Heart left ventricle (tissue), 16 donors: ENCODE data around the gene ERBIN. TPM values are rescaled to one million over a fixed set of nuclear protein-coding genes. Genes with fewer than 3 reads are reported as not detected.

Experiments used
- ATAC-seq, 4 donors: fragments of 200-7000 bp; cut with Tn5 transposase; one replicate each; pipeline ENCODE4 v1.9.1; 2020 to 2022; ENCODE audit warnings: moderate library complexity in 4 of 4, mild to moderate bottlenecking in 3 of 4, moderate number of reproducible peaks in 1 of 4
- DNase-seq, 5 donors: peaks; one replicate each; pipeline ENCODE4 v3.0.0-alpha.2; 2020
- H3K27ac ChIP-seq, 12 donors: fragments of 200-600 bp; sonication (generic) in 4 of 12; one replicate each; pipeline versions ENCODE4 v1.5.0 to v1.8.0; 2016 to 2022; ENCODE audit warnings: mild to moderate bottlenecking in 2 of 12
- H3K27me3 ChIP-seq, 9 donors: fragments of 200-600 bp; sonication (generic) in 2 of 9; one replicate each; pipeline versions ENCODE4 v1.5.1 to v1.8.0; 2016 to 2022; ENCODE audit warnings: mild to moderate bottlenecking in 3 of 9
- H3K36me3 ChIP-seq, 9 donors: fragments of 200-600 bp; sonication (generic) in 2 of 9; one replicate each; pipeline versions ENCODE4 v1.5.0 to v1.8.0; 2018 to 2022; ENCODE audit warnings: mild to moderate bottlenecking in 2 of 9
- H3K4me1 ChIP-seq, 12 donors: fragments of 200-600 bp; sonication (generic) in 4 of 12; one replicate each; pipeline versions ENCODE4 v1.5.0 to v1.8.0; 2016 to 2022; ENCODE audit warnings: mild to moderate bottlenecking in 3 of 12
- H3K4me3 ChIP-seq, 12 donors: fragments of 200-600 bp; sonication (generic) in 4 of 12; one replicate each; pipeline versions ENCODE4 v1.5.0 to v1.8.0; 2017 to 2022; ENCODE audit warnings: mild to moderate bottlenecking in 9 of 12, moderate library complexity in 4 of 12
- H3K9me3 ChIP-seq, 12 donors: fragments of 200-600 bp; sonication (generic) in 4 of 12; one replicate each; pipeline versions ENCODE4 v1.5.0 to v1.8.0; 2016 to 2022; ENCODE audit warnings: mild to moderate bottlenecking in 1 of 12
- POLR2A ChIP-seq, 2 donors: fragments of 450-650 bp; IDR thresholded peaks; one replicate each; pipeline ENCODE4 v1.6.1; 2017; ENCODE audit warnings: antibody characterized with exemption in 2 of 2, mild to moderate bottlenecking in 2 of 2, moderate library complexity in 2 of 2
- WGBS, 4 donors: extraction: QIAGEN DNeasy Blood & Tissue Kit in 2 of 4; methylation state at CpG; one replicate each; pipeline versions ENCODE4 v1.1.5 to v1.1.7; 2013 to 2018; 5-methylcytosine and 5-hydroxymethylcytosine counted together
- intact Hi-C, 10 donors: fragments of 100-400 bp; cut with DNase I; formaldehyde crosslinking; loops; one replicate each; pipeline versions ENCODE4 v1.11.1 to v1.14.2; 2022
- polyA plus RNA-seq, 2 donors: library from polyadenylated mRNA; stranded (reverse); fragments of 200-250 nt; gene quantifications; one replicate each; pipeline ENCODE4 v1.2.3, GENCODE V29; 2013
- total RNA-seq, 9 donors: library from RNA; depleted of rRNA in 2 of 9; stranded (reverse); fragments of >200 nt in 2 of 9; fragmentation: NEBNext Ultra II Directional in 3 of 9; extraction: Animal tissue kit (Norgen Biotek cat#: 25700) in 3 of 9; gene quantifications; one replicate each; pipeline versions ENCODE4 v1.1.0 to v1.2.4, GENCODE V29; 2016 to 2023
- TF ChIP-seq, protein P1 (sequence below), 12 donors: fragments of 200-600 bp; sonication (generic) in 4 of 12; IDR thresholded peaks; one replicate each; pipeline versions ENCODE4 v1.5.0 to v1.8.0; 2018 to 2022; ENCODE audit warnings: antibody characterized with exemption in 12 of 12, mild to moderate bottlenecking in 5 of 12
- donor health status: ischemic (EF 13 %, LVEDD 7.1; RV severe dilation, severe dysfunction).
- donor health status: healthy with polysubstance abuse.
- donor health status: DM: no; HTN: yes; CAD: no.
- donor health status: DM: no; HTN: no; CAD: no.
- donor health status: ischemic (EF 25% LVEDD 6.9; RV normal size, moderate dysfunction).
- donor health status: ischemic (EF 25% LVEDD 5.7; RV mildly dilated, moderate dysfunction).
- donor health status: healthy.
- donor health status: DM: yes; HTN: yes; CAD: no.
- donor health status: ischemic (EF 35%, LVEDD 5.7; RV mildly dilated, moderate dysfunction).
- donor health status: nonischemic (EF 11% LVEDD 7.7; RV severe dilation, severe dysfunction).
- donor health status: DM: yes; HTN: yes; CAD: no.
- donor health status: PGD.
- donor health status: ischemic (EF 29% LVEDD 5.4; RV normal size, mild dysfunction).
- donor health status: nonischemic (EF 23%, LVEDD 6.1; RV moderate dilation, normal function).

ERBIN gene
- total and polyA plus RNA-seq, 11 donors = 6.7 to 59.1 (median 37.5) TPM

DNA sequence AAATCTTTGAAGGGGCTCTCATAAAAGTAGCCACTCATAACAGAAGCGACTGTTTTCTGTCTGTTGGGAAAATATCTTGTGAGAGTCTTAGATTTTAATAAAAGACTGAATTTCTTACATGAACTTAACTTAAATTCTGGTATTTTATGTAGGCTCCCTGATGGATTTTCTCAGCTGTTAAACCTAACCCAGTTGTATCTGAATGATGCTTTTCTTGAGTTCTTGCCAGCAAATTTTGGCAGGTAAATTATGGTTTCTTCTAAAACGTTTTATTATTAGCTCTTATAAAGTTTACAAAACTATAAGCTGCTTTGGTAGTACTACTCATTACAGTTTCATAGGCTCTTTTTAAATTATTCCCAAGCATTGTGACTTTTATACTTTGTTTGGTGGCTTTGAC, 87.0 kb downstream of the ERBIN start:
- intact Hi-C loops = loop anchor here in 2 of 10 donors (5.0 to 10.0 kb wide), 2 partner anchors 86 to 89 kb away; partner anchors contain the start of gene ERBIN (in 2 of the 2)
- Histone ChIP-seq H3K9me3 (peaks cover 0 to 5% (median 0%) of the 10 kb centered on the region in 12 donors), H3K4me3 (no peak overlapping the region), H3K36me3 (peaks cover 0 to 46% (median 36%) of the 10 kb centered on the region in 9 donors), H3K27ac (no peak overlapping the region), H3K27me3 (no peaks in the 10 kb centered on the region), H3K4me1 (peaks cover 0 to 9% (median 0%) of the 10 kb centered on the region in 12 donors)
- DNase-seq = no peak
- ATAC-seq = no peak
- TF ChIP-seq, protein P1, sequence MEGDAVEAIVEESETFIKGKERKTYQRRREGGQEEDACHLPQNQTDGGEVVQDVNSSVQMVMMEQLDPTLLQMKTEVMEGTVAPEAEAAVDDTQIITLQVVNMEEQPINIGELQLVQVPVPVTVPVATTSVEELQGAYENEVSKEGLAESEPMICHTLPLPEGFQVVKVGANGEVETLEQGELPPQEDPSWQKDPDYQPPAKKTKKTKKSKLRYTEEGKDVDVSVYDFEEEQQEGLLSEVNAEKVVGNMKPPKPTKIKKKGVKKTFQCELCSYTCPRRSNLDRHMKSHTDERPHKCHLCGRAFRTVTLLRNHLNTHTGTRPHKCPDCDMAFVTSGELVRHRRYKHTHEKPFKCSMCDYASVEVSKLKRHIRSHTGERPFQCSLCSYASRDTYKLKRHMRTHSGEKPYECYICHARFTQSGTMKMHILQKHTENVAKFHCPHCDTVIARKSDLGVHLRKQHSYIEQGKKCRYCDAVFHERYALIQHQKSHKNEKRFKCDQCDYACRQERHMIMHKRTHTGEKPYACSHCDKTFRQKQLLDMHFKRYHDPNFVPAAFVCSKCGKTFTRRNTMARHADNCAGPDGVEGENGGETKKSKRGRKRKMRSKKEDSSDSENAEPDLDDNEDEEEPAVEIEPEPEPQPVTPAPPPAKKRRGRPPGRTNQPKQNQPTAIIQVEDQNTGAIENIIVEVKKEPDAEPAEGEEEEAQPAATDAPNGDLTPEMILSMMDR (IDR thresholded peaks at IDR 0.05) = no peak
- no peak for TF ChIP-seq POLR2A (IDR thresholded peaks at IDR 0.05)
- 40 to 56% (median 46%) methylated on average over 2 of the region's 2 CpGs for WGBS, 4 donors

DNA sequence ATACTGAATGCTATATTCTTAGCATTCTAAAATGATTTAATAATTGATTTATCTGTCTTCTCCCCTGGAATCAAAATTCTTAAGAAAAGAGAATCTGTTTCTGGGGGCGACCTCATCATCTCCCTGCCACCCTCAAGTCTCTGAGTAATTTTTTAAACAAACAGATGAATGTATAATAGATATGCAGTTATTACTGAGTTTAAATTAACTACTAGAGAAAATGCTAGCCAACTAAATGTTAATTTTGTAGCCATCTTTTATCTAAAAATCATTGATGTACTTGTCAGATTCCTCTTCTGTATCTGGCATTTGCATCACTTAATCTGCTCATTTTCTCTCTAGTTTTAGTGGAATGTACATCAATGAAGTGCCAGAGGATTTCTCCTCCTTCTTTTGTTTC, 87.5 kb downstream of the ERBIN start:
- Histone ChIP-seq H3K9me3 (peaks cover 0 to 5% (median 0%) of the 10 kb centered on the region in 12 donors), H3K4me1 (peaks cover 0 to 9% (median 0%) of the 10 kb centered on the region in 12 donors), H3K27ac (no peak overlapping the region), H3K4me3 (no peak overlapping the region), H3K36me3 (peaks cover 0 to 46% (median 36%) of the 10 kb centered on the region in 9 donors), H3K27me3 (no peaks in the 10 kb centered on the region)
- intact Hi-C loops = loop anchor here in 2 of 10 donors (5.0 to 10.0 kb wide), 2 partner anchors 87 to 89 kb away; partner anchors contain the start of gene ERBIN (in 2 of the 2)
- TF ChIP-seq POLR2A (IDR thresholded peaks at IDR 0.05) = no peak
- TF ChIP-seq, protein P1 (IDR thresholded peaks at IDR 0.05) = no peak
- DNase-seq = no peak
- WGBS, 4 donors = 93 to 96% (median 94%) methylated on average over 1 of the region's 1 CpG
- ATAC-seq = no peak

DNA sequence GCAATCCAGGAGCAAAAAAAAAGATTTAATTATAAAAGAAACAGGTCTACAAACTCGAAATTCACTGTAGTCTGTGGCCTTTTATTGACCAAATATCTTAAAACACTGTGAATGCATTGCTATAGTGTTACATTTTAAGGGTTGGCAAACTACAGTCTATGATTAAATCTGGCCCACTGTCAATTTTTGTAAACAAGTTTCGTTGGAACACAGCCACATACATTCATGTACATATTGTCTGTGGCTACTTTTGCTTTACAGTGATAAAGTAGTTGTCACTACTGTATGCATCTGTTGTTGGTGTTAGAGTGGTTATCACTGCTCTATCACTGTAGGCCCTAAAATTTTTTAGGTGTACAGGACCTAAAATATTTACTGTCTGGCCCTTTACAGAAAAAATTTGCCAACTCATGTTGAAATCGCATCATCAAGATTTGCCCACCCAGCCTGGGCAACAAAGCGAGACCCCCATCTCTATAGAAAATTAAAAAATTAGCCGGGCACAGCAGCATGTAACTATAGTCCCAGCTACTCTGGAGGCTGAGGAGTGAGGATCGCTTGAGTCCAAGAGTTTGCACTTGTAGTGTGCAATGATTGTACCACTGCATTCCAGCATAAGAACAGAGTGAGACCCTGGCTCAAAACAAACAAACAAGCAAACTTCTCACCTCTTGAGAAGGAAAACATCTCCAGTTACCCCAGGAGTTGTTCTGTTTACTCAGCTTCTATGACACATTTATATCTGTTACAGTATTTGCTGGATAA, 89.0 kb downstream of the ERBIN start:
- WGBS, 4 donors = 81 to 85% (median 83%) methylated on average over 6 of the region's 6 CpGs
- H3K27me3 ChIP-seq = no peaks in the 10 kb centered on the region
- peaks cover 0 to 5% (median 0%) of the 10 kb centered on the region in 12 donors for H3K9me3 ChIP-seq
- H3K27ac ChIP-seq = no peak overlapping the region
- TF ChIP-seq POLR2A (IDR thresholded peaks at IDR 0.05) = no peak
- TF ChIP-seq, protein P1 (IDR thresholded peaks at IDR 0.05) = no peak
- no peak for DNase-seq
- intact Hi-C loops = loop anchor here in 1 of 10 donors (10.0 kb wide), 1 partner anchor 91 kb away; the partner anchor contains the start of gene ERBIN
- H3K36me3 ChIP-seq = peaks cover 0 to 46% (median 36%) of the 10 kb centered on the region in 9 donors
- H3K4me3 ChIP-seq = no peak overlapping the region
- no peak for ATAC-seq
- H3K4me1 ChIP-seq = peaks cover 0 to 9% (median 0%) of the 10 kb centered on the region in 12 donors

DNA sequence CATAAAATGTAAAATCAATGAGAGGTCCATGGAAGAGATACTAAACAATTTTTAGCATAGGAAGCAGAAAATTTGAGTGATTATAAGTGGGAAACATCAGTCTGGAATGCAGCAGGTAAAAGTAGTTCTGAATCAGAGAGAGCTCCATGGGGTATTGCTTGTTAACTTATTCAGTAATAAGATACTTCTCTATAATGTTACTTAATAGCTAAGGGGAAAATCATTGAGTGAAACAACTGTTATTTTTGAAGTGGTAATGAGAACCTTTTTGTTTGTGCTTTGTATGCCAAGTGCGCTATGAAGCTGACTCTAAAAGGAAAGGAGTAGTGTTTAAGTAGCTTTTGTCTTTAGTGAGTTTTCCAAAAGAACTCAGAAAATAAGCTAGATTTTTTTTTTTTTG, 95.2 kb downstream of the ERBIN start:
- no peak overlapping the region for H3K27ac ChIP-seq
- TF ChIP-seq, protein P1 (IDR thresholded peaks at IDR 0.05) = no peak
- TF ChIP-seq POLR2A (IDR thresholded peaks at IDR 0.05) = no peak
- 92 to 99% (median 97%) methylated on average over 1 of the region's 1 CpG for WGBS, 4 donors
- DNase-seq (no peak), ATAC-seq (no peak)
- peaks cover 0 to 54% (median 46%) of the 10 kb centered on the region in 9 donors for H3K36me3 ChIP-seq
- H3K4me3 ChIP-seq = no peak overlapping the region
- H3K4me1 ChIP-seq = no peaks in the 10 kb centered on the region
- H3K9me3 ChIP-seq = peaks cover 0 to 5% (median 0%) of the 10 kb centered on the region in 12 donors
- no peaks in the 10 kb centered on the region for H3K27me3 ChIP-seq
- intact Hi-C loops = no loop called here
